ENCODE results near the gene PRKCH. TPM values are rescaled to one million over a fixed set of nuclear protein-coding genes. Genes with fewer than 3 reads are reported as not detected.

Gene PRKCH
- total RNA-seq, 1 experiment from 2014 or later, result 10.3 TPM

DNA sequence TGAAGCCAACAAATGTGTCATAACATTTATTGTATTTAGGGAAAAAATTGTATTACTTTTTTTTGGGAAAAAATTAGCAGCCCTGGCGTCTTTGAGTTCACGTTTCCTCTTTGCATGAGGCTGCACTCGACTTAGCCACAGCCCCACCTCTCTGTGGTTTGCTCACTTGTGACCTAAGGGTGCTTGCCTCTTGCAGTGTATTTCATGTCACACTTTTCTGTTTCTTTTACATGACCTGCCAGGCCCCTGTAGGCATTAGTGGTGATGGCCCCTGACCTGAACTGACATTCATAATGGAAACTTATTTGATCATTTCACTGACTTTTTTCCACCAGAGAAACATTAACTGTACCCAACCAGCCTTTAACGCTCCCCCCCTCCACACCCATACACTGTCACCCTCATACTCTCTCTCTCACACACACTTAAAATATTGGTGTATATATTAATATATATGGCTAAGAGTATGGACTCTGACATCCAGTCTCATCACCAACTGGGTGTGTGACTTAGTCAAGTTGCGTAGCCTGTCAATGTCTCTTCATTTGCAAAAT, 122.9 kb downstream of the PRKCH start (continued):
- TF ChIP-seq ZBTB43 (CRISPR knock-in tag; IDR thresholded peaks at IDR 0.05) (no peak), CBFB (CRISPR knock-in tag; IDR thresholded peaks at IDR 0.05; ENCODE audit: low read depth) (no peak), FOXK1 (CRISPR knock-in tag; IDR thresholded peaks at IDR 0.05) (no peak), GTF2I (CRISPR knock-in tag; conservative IDR thresholded peaks at IDR 0.05) (no peak), NR2C2 (CRISPR knock-in tag; IDR thresholded peaks at IDR 0.05) (no peak), NR3C1 (CRISPR knock-in tag; conservative IDR thresholded peaks at IDR 0.05; ENCODE audit: low read depth) (no peak), ZMAT4 (CRISPR knock-in tag; IDR thresholded peaks at IDR 0.05) (no peak)

GRCh38 chr14:61451491-61451890, 130.1 kb downstream of the PRKCH start:
- Mint-ChIP-seq H3K4me1 (peaks cover 14% of the 10 kb centered on the region), H3K9me3 (no peaks in the 10 kb centered on the region), H3K27me3 (ENCODE audit: low read depth) (no peaks in the 10 kb centered on the region), H3K4me3 (no peak overlapping the region), H3K27ac (no peak overlapping the region), H3K36me3 (no peaks in the 10 kb centered on the region)
- ChIA-PET CTCF (interaction anchor here (1.5 kb wide), 1 partner anchor 385 kb away, joined by 3 read pairs; no protein-coding TSS in a partner anchor), POLR2A (no interaction called here)
- no peak for DNase-seq (ENCODE audit: low spot score)
- no peak for ATAC-seq
- TF ChIP-seq ZSCAN18 (CRISPR knock-in tag; IDR thresholded peaks at IDR 0.05), result no peak
- no peak for TF ChIP-seq RORB (CRISPR knock-in tag; IDR thresholded peaks at IDR 0.05)
- no peak for TF ChIP-seq TP53 (CRISPR knock-in tag; IDR thresholded peaks at IDR 0.05)
- TF ChIP-seq SP1 (CRISPR knock-in tag; conservative IDR thresholded peaks at IDR 0.05), result no peak
- TF ChIP-seq ZBTB21 (CRISPR knock-in tag; IDR thresholded peaks at IDR 0.05; ENCODE audit: borderline replicate concordance), result no peak
- no peak for TF ChIP-seq SMAD3 (CRISPR knock-in tag; IDR thresholded peaks at IDR 0.05; ENCODE audit: borderline replicate concordance)
- TF ChIP-seq CREM (CRISPR knock-in tag; IDR thresholded peaks at IDR 0.05), result no peak

- H3K36me3 Mint-ChIP-seq, result no peaks in the 10 kb centered on the region
- ATAC-seq, result no peak
These were observed 130.6 kb downstream of the PRKCH start for GRCh38 chr14:61451891-61452400.

DNA sequence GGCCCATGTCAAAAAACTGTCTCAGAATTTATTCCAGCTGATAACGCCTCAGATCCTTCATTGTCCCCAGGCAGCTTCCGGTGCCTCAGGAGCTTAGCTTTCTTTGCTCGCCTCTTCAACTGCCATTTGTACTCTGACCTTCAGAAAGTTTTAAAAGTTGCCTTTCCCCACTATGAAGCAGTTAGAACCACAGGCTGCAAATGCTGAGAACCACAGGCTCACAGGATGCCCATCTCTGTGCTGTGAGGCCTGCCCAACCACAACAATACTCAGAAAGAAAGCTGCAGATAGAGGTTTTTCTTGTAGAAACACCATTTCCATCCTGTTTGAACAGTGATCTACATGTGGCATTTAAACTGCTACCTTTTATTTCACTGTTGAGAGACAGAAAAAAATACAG, 131.1 kb downstream of the PRKCH start:
- H3K27me3 Mint-ChIP-seq (ENCODE audit: low read depth), result no peaks in the 10 kb centered on the region
- ChIA-PET POLR2A (no interaction called here), CTCF (interaction anchor here (0.6 to 1.5 kb wide), 2 partner anchors 156 to 384 kb away, joined by 3 read pairs; no protein-coding TSS in a partner anchor)
- no peaks in the 10 kb centered on the region for H3K9me3 Mint-ChIP-seq
- H3K27ac Mint-ChIP-seq, result no peak overlapping the region
- H3K4me1 Mint-ChIP-seq, result peaks cover 14% of the 10 kb centered on the region
- no peak for DNase-seq (ENCODE audit: low spot score)
- H3K4me3 Mint-ChIP-seq, result no peak overlapping the region
- no peaks in the 10 kb centered on the region for H3K36me3 Mint-ChIP-seq
- ATAC-seq, result no peak
- TF ChIP-seq SOX15 (CRISPR knock-in tag; IDR thresholded peaks at IDR 0.05) (no peak), MAX (CRISPR knock-in tag; IDR thresholded peaks at IDR 0.05) (no peak), ETV6 (CRISPR knock-in tag; IDR thresholded peaks at IDR 0.05) (no peak), SMAD4 (CRISPR knock-in tag; IDR thresholded peaks at IDR 0.05) (no peak), ZNF671 (CRISPR knock-in tag; IDR thresholded peaks at IDR 0.05) (no peak), IRF1 (CRISPR knock-in tag; IDR thresholded peaks at IDR 0.05) (no peak)
- TF ChIP-seq, protein P1, sequence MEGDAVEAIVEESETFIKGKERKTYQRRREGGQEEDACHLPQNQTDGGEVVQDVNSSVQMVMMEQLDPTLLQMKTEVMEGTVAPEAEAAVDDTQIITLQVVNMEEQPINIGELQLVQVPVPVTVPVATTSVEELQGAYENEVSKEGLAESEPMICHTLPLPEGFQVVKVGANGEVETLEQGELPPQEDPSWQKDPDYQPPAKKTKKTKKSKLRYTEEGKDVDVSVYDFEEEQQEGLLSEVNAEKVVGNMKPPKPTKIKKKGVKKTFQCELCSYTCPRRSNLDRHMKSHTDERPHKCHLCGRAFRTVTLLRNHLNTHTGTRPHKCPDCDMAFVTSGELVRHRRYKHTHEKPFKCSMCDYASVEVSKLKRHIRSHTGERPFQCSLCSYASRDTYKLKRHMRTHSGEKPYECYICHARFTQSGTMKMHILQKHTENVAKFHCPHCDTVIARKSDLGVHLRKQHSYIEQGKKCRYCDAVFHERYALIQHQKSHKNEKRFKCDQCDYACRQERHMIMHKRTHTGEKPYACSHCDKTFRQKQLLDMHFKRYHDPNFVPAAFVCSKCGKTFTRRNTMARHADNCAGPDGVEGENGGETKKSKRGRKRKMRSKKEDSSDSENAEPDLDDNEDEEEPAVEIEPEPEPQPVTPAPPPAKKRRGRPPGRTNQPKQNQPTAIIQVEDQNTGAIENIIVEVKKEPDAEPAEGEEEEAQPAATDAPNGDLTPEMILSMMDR (IDR thresholded peaks at IDR 0.05), result no peak

More at GRCh38 chr14:61451891-61452400, 130.6 kb downstream of the PRKCH start:
- DNase-seq (ENCODE audit: low spot score), result no peak
- Mint-ChIP-seq H3K27me3 (ENCODE audit: low read depth) (no peaks in the 10 kb centered on the region), H3K27ac (no peak overlapping the region), H3K4me1 (peaks cover 14% of the 10 kb centered on the region), H3K9me3 (no peaks in the 10 kb centered on the region), H3K4me3 (no peak overlapping the region)
- ChIA-PET CTCF (interaction anchor here (1.5 kb wide), 1 partner anchor 385 kb away, joined by 3 read pairs; no protein-coding TSS in a partner anchor), POLR2A (no interaction called here)
- TF ChIP-seq ZBTB43 (CRISPR knock-in tag; IDR thresholded peaks at IDR 0.05), result no peak

Data from WTC11 (cell line).